Measurements from ENCODE around the gene DACT1. TPM values are rescaled to one million over a fixed set of nuclear protein-coding genes. Genes with fewer than 3 reads are reported as not detected.
A peak's percentile ranks its signal among the peaks of the same experiment; 100 is the strongest.

DACT1 gene
- total and polyA plus RNA-seq, 8 donors: 0.69 to 7.5 (median 1.1) TPM

DNA sequence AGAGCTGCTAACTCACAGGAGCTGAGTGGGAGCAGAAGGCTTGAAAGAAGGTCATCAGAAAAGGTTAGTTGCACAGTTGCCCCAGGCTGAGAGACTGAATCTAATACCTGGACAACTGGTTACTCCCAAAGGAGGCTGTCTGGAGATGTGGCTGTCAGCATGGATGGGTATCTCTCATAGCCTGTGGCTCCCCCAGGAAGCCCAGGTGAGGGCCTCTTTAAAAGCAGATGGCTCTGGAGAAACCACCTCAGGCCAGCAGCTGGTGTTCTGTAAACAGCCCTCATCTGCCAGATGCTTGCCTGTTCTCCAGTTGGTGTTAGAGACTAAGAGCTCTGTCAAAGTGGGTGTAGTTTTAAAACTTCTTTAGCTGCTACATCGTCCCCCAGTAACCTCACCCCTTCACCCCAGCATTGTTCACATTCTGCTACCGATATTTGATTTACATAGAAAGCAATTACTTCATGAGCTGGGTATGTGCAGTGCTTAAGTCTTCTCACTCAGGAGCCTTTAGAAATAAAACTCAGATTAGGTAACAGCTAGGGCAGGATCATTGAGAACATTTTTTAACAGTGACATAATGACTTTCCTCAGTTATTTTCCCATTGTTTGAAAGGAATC is 25.8 kb downstream of the DACT1 start:
- no peaks in the 10 kb centered on the region for H3K9me3 ChIP-seq

DNA sequence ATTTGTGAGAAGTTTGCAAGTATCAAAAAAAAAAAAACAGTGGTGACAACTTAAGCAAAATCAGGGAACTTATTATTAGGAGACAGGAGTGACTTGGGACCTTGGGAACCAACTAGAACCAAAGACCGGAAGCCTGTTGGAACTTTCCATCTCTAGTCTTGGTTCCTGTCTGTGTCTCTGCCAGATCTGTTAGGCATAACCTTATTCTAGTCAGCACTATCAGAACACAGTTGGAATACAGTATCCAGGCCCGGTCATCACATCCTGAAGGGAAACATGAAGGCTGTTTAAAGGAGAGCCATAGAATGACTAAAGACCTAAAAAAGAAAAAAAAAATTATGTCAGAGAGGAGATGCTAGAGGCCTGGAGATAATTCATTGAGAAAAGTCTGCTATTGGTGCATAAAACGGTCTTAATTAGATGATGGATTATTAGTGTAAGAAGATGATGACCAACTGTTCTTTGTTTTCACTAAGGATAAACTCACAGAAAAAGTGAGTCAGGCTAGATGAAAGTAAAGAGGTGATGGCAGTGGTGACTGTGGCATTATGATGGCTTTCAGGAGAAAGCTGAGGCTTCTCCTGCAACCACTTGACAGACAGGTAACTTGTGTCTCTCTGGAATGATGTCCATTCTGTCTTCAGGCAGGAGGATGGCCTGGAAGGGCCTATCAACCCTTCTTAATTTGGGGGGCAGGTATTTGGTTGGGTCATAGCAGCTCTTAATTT is 28.2 kb downstream of the DACT1 start:
- no peak for ATAC-seq
- Histone ChIP-seq H3K4me1 (no peaks in the 10 kb centered on the region), H3K4me3 (no peak overlapping the region), H3K9me3 (no peaks in the 10 kb centered on the region), H3K27me3 (no peaks in the 10 kb centered on the region), H3K36me3 (no peaks in the 10 kb centered on the region), H3K27ac (no peak overlapping the region)
- TF ChIP-seq, protein P1, sequence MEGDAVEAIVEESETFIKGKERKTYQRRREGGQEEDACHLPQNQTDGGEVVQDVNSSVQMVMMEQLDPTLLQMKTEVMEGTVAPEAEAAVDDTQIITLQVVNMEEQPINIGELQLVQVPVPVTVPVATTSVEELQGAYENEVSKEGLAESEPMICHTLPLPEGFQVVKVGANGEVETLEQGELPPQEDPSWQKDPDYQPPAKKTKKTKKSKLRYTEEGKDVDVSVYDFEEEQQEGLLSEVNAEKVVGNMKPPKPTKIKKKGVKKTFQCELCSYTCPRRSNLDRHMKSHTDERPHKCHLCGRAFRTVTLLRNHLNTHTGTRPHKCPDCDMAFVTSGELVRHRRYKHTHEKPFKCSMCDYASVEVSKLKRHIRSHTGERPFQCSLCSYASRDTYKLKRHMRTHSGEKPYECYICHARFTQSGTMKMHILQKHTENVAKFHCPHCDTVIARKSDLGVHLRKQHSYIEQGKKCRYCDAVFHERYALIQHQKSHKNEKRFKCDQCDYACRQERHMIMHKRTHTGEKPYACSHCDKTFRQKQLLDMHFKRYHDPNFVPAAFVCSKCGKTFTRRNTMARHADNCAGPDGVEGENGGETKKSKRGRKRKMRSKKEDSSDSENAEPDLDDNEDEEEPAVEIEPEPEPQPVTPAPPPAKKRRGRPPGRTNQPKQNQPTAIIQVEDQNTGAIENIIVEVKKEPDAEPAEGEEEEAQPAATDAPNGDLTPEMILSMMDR (IDR thresholded peaks at IDR 0.05): no peak
- FAIRE-seq: no peak
- intact Hi-C loops (cut with DNase I): no loop called here
- DNase-seq: no peak
- WGBS, 2 donors: 82 to 86% methylated on average over 3 of the region's 3 CpGs

More for the DNA sequence above, 25.8 kb downstream of the DACT1 start:
- intact Hi-C loops (cut with DNase I): no loop called here
- FAIRE-seq (no peak), ATAC-seq (peak in 3 of 4 donors; percentile 45 to 77 (median 70)), DNase-seq (no peak)
- TF ChIP-seq, protein P1 (IDR thresholded peaks at IDR 0.05): no peak
- Histone ChIP-seq H3K4me1 (no peaks in the 10 kb centered on the region), H3K36me3 (no peaks in the 10 kb centered on the region), H3K27me3 (no peaks in the 10 kb centered on the region), H3K27ac (peak overlapping the region in 1 of 4 donors; percentile 28), H3K4me3 (no peak overlapping the region)
- 11 to 12% methylated on average over 2 of the region's 2 CpGs for WGBS, 2 donors

GRCh38 chr14:58666737-58667136 is 29.0 kb downstream of the DACT1 start:
- Histone ChIP-seq H3K9me3 (no peaks in the 10 kb centered on the region), H3K4me3 (no peak overlapping the region), H3K27me3 (no peaks in the 10 kb centered on the region), H3K27ac (no peak overlapping the region), H3K36me3 (no peaks in the 10 kb centered on the region), H3K4me1 (no peaks in the 10 kb centered on the region)
- DNase-seq: no peak
- ATAC-seq: no peak
- intact Hi-C loops (cut with DNase I): no loop called here
- FAIRE-seq: no peak
- TF ChIP-seq, protein P1 (IDR thresholded peaks at IDR 0.05): no peak

GRCh38 chr14:58667900-58668299 is 30.1 kb downstream of the DACT1 start:
- Histone ChIP-seq H3K27ac (no peak overlapping the region), H3K4me3 (no peak overlapping the region), H3K36me3 (no peaks in the 10 kb centered on the region), H3K27me3 (no peaks in the 10 kb centered on the region), H3K9me3 (no peaks in the 10 kb centered on the region), H3K4me1 (no peaks in the 10 kb centered on the region)
- no peak for ATAC-seq
- no peak for DNase-seq
- no peak for FAIRE-seq
- 67 to 69% methylated on average over 5 of the region's 5 CpGs for WGBS, 2 donors
- intact Hi-C loops (cut with DNase I): no loop called here
- TF ChIP-seq, protein P1 (IDR thresholded peaks at IDR 0.05): no peak
